Stimulated activated CD4-positive, alpha-beta T cell treated with anti-CD3 and anti-CD28 coated beads, Interleukin-4, amount 100 ng/mL, for 1 hour (primary cell): ENCODE results near the gene WDR70.
"Not testable (repeated sequence)": the region's sequence is repeated elsewhere in the genome, so short reads cannot be mapped to it uniquely, and the experiment has no call there.

Experiments used
- DNase-seq: peaks from one replicate; pipeline ENCODE4 v3.0.0-alpha.2; 2020

Gene WDR70

DNA sequence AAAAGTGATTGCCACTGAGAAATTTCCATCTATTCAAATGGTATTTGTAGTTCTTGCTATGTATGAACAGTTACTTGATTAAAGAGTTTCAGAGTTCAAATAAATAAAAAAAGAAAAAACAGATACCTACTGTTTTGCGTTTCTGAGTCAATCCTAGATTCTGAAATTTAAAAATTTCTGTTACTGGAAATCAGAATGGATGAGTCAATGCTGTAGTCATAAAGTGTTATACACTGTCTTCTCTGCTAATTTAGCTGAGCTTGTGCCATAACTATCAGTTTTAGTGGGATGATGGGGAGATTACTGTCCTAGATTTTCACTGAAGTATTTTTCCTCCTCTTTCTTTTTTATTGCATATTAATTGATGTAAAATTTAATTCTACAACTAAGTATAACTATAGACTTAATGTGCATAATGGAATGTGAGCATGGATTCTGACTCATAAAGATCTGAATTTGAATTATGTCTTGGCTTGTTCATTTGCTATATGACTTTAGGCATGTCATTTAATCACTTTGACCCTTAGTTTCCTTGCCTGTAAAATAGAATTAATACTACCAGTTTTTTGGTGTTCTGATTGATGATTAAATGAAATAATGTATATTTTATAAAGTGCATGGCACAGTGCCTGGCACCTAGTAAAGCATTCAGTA, 75.4 kb downstream of the WDR70 start:
- DNase-seq = not testable (repeated sequence)

DNA sequence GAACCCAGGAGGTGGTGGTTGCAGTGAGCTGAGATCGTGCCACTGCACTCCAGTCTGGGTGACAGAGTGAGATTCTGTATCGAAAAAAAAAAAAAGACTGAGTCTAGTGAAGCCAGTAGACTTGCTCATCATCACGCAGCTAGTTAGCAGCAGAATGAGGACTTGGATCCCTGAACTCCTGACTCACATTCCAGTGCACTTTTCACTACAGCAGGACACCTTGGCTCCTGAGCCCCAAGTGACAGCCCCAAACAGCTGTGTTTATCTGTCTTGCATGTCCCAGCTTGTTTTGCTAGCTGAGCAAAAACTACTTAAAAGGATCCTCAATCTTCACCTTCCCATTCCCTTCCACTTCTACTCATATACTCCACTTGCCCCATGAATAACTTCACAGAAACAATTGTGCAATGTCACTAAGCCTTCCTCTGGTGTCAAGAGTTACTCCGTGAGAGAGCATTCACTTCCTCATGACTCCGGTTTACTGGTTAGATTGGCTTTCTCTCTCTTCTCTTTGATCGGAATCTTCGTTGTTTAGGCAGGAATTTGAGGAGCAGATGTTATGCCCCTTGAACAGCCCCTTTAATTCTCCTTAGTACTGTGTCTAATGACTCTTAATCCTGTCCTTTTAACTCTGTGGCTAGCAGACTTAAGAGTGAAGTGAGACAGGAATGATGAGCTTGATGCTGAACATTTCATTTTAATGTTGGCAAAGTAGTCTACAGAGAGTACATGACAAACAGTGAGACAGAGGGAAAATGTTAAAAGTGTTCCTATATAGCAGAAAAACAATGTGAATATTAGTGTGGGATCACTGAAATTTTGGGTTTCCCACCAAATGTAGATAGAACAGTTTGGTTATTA, 84.3 kb downstream of the WDR70 start:
- DNase-seq = not testable (repeated sequence)

DNA sequence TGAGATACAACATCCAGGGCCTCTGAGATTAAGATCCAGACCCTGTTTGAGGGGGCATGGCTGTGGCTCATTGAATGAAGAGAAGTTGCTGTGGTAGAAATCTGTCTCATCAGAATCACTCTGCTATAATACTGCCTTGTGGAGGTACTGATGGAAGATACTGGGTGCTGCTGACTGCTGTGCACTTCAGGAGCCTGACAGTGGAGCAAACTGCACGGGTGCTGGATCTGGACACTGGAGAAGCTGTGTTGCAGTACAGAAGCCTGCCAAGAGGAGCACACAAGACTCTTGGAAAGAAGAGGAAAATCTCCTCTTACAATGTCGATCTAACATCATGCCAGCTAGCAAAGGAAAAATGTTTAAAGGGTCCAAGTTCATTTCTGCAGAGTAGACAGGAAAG, 85.5 kb downstream of the WDR70 start:
- not testable (repeated sequence) for DNase-seq

DNA sequence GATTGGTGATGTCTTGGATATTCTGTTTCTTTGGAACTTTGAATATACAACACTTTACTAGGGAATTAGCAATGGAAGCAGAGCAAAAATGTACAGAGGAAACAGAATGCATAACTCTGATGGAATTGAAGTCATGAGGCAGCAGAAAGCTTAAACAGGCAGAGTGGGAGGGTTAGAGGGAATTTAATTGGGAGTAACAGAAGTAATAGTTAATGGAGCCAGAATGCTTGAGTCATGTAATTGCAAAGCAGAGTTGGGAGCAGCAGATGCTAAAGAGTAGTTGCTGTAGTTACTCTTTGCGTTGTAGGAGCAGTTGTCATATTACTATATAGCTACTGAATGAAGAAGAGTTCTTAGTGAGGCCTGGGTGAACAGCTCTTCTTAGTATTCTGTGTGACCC, 90.3 kb downstream of the WDR70 start:
- not testable (repeated sequence) for DNase-seq

DNA sequence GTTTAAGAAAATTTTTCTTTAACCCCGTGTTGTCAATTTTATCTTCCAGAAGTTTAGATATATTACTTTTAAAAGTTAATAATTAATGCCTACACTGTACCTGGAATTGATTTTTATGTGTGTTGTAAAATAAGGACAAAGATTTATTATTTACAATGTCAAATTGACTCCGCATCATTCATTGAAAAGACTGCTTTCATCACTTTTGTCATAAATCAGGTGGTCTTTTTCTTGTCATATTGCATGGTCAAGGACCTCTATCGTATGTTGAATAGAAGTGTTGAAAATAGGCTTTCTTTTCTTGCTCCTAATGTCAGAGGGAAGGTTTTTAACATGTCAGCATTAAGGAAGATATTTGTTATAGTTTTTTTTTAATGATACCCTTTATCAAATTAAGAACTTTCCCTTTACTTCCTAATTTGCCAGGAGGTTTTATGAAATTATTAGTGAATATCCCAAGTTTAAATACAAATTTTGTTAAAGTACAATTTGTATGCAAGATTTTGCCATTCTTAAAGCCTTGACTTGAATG, 92.6 kb downstream of the WDR70 start:
- DNase-seq = no peak

DNA sequence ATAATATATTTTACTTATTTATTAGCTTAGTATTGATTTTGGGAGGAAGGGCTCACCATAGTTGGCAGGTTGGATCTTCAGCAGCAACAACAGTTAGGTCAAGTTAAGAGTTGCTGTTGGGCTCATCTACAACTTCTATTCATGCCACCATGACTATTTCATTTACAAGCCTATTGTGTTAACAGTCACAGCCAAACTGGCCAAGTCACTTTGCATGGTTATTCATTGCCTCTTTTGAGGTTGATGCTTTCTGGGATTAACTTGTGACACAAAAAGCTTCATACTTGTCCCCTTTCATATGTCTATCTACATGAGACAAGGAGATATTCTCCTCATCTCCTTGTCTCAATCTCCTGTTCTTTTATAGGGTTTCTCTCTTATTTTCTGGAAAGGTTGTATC, 98.3 kb downstream of the WDR70 start:
- no peak for DNase-seq

DNA sequence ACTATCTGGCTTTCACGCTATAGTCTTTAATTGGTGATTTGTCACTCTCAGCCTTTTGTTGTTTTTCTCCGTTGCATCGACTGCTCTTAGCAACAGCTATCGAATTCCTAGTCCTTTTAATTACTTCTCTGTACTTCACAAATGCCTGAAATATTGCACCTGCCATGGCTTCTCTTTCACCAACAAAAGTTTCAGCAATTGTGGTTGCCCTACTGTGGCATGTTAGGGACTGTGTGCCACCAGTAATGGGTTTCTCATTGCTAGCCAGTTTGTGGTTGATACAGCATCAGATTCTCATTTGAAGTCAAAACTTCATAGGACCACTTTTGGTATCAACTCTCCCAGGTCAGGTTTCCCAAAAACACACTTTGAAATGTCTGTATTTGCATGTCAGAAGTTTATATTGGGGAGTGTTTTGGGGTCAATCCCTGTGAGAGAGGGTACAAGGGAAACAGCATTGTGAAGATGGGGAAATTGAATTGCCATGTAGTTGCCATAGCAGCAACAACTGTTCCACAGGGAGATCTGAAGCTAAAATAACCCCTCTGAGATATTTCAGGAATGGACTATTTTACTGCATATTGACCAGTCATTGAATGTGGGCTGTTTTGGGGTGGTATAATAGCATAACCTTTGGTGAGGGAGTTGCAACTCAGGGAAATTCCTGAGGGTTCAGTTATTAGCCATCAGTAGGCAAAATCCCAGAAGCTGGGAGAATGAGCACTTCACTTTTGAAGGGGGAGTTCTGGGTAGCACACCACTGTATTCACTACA, 99.2 kb downstream of the WDR70 start:
- DNase-seq = no peak

DNA sequence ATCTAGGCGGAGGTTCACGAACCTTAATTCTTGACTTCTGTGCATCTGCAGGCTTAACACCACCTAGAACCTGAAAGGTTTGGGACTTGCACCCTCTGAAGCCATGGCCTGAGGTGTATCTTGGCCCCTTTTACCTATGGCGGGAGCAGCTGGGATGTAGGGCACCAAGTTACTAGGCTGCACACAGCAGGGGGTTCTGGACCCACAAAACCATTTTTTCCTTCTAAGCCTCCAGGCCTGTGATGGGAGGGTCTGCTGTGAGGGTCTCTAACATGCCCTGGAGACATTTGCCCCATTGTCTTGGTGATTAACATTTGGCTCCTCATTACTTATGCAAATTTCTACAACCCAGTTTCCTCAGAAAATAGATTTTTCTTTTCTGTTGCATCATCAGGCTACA, 102.3 kb downstream of the WDR70 start:
- not testable (repeated sequence) for DNase-seq

DNA sequence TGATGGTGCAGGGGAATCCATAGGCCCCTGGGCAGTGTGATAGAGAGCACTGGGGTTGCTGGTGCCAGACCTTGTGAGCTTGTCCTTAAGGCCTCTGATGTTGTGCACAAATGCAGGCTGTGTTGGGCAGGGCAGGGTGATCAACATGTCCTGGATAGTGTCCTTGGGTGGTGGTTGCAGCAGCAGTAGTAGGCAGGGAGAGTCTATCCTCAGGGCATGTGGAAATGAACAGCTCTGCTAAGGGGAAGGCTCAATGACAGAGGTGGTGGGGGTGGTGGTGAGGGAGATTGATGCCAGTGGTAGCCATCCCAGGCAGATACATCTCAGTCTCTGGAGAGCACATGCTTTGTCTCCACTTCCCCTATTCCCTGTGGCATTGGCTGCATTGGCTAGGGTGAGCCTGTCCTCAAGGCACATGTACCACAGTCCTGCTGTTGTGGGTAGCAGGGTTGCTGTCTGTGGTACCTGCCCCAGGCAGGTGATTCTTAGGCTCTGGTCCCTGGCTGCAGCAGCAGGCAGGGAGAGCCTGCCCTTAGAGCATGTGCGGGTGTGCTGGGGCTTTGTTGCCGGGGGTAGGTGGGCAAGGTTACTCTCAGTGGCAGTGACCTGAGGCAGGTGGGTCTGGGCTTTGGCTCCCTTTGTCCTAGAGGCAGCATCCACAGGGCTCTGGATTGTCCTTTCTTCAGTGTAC, 111.1 kb downstream of the WDR70 start:
- no peak for DNase-seq

DNA sequence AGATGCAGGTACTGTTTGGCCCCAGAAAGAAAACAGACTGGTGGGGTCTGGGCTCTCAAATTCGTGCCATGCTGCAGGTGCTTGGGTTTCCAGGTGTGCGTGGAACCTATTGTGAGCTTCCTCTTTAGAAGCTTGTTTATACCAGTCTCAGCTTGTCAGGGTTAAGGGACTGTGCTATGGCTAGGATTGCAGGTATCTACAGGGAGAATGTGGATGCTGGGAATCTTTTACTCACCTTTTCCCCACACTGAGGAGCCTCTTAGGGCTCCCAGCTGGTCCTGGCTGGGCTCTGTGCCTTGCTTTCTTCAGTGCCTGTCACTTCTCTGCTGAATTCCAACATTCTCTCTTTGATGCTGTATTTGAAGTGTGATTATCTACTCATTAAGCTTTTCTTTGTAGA, 111.8 kb downstream of the WDR70 start:
- no peak for DNase-seq

DNA sequence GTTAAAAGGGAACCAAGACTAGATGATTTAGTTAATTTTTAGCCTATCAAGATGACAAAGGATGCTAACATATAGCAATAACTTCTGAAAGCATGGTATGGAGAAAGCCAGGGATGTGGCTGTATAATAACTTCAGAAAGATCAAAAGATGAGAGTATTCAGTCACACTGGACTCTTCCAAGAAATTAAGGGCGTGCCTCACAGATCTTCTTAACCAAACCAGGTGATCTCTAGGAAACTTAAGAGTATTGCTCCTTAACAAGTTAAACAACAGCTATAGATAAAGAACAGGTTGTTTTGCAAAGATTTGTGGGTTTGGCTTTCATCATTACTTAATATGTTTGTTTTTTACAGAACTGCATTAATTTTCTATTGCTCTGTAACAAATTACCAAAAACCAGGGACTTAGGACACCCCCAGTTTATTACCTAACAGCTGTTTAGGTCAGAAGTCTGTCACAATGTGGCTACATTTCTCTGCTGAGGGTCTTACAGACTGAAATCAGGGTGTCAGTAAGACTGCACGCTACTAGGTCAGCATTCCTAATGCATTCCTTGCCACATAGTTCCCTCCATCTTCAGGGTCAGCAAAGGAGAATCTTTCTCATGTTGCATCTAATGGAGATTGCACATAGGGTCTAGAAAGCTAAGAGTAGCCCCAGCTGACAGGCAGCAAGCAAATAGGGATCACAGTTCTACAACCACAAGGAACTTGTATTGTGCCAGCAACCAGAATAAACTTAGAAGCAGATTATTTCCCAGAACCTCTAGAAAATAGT, 113.8 kb downstream of the WDR70 start:
- DNase-seq = no peak

DNA sequence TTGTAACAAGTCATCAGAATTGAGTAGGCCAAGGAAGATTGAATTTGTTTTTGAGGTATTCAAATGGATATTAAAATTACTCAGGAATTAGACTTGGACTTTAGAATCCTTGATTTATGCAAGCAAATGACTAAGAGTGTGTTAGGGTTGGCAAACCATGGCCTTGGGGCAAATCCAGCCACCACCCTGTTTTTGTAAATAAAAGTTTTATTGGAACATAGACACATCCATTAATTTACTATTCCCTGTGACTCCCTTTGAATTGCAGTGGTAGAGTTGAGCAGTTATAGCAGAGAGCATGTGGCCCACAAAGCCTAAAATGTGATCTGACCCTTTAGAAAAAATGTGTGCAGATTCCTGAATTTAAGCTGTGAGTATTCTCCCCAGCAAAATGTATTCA, 115.6 kb downstream of the WDR70 start:
- DNase-seq = no peak

DNA sequence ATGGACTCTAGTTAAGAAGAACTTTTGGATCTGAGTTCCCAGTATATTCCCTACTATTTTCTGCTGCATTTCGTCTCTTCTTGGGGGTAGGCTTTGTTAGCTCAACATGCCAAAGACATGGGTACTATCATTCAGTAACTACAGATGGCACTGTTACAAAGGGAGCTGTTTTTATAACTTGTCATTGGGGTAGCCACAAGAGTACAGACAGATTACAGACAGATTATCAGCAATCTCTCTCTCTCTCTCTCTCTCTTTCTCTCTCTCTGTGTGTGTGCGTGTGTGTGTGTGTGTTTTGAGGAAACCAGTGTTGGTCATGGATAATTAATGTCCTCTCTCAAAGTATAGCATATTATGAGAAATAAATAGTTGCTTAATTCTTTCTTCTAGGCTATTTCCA, 116.1 kb downstream of the WDR70 start:
- no peak for DNase-seq

DNA sequence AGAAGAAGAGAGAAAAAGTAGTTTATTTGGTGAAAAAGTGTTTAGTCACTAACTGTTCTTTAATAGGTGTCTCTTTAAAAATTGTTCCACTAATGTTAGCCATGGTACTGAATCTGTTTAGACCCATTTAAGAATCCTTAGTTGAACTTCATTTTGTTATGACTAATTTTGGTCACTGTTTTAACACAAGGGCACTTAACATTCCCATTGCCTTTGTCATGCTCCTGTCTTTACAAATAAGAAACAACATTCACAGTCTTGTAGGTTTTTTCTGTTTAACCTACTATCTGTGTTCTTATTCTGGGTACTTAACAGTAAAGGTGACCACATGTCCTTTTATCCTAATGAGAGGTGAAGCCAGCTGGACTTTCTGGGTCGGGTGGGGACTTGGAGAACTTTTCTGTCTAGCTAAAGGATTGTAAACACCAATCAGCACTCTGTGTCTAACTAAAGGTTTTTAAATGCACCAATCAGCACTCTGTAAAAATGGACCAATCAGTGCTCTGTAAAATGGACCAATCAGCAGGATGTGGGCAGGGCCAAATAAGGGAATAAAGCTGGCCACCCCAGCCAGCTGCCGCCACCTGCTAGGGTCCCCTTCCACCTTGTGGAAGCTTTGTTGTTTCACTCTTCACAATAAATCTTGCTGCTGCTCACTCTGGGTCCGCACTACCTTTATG, 116.7 kb downstream of the WDR70 start:
- no peak for DNase-seq

DNA sequence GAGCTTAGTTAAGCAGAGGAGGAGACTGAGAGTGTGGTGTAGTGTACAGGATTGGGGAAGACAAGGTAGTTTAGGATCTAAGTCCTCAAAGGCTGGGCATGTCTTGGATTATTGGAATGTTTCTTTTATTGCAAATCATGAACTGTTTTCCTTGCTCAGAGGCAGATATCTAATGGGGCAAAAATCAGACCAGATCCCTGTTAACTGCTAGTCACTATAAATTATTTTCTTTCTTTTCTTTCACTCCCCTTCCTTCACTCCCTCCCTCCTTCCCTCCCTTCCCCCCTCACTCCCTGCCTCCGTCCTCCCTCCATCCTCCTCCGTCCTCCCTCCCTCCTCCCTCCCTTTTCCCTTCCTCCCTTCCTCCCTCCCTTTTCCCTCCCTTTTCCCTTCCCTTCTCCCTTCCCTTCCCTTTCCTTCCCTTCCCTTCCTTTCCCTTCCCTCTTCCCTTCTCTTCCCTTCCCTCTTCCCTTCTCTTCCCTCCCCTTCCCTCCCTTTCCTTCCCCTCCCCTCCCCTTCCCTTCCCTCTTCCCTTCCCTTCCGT, 117.9 kb downstream of the WDR70 start:
- DNase-seq = no peak

DNA sequence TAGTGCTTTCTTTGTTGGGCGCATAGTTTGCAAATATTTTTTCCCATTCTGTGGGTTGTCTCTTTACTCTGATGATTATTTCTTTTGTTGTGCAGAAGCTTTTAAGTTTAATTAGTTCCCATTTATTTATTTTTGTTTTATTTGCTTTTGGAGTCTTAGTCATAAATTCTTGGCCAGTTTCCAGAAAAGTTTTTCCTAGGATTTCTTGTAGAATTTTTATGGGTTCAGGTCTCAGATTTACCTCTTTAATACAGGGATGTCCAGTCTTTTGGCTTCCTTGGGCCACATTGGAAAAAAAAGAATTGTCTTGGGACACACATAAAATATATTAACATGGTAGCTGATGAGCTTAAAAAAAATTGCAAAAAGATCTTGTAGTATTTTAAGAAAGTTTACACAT, 122.0 kb downstream of the WDR70 start:
- DNase-seq = no peak

DNA sequence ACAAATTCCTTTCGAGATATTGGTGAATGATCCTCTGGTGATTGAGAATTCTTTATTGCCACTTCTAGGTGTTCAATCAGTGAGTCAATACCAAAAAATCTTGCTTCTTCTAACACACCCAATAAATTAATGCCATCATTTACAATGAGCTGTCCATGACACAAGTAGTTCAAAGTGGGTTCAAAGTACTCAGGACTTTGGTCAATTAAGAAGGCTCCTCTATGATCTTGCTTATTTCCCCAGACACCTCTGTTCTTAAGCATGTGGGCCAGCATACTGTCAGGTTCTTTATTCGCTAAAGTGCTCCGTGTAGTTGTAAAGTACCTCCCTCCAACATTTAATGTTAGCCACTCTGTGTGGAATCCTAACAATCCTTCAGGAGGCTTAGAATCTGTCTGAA, 127.1 kb downstream of the WDR70 start:
- no peak for DNase-seq

DNA sequence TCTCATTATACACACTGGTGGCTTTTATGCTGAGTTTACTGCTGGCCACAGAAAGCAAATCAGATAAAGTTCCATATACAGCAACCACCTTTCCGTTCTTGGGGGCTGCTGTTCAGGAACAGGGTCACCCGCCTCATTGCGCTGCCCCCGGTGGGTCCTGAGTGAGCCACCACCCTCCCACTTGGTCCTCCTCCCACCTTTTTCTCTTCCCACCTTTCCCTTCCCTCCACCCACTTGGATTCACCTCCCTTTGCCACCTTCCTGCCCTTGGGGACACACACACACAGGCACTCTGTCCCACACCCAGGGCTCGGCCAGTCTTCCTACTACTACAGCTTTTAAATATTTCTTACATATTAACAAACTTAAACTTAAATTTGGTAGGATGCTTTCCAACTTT, 127.6 kb downstream of the WDR70 start:
- no peak for DNase-seq

DNA sequence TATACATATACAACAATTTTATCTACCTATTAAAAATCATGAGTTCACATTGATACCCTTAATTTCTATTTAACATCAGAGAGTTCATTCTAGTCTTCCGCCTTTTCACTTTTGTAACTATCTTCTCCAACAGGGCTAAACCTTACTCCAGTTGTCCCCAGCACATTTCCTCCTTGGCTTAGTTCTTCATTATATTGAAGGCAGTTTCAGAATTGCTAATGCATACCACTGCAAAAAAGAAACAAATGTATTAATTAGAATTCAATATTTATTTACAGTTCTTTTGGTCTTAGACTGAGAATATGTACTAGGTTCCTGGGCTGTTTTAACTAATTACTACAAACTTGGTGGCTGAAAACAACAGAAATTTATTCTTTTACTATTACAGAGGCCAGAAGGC, 132.5 kb downstream of the WDR70 start:
- no peak for DNase-seq

DNA sequence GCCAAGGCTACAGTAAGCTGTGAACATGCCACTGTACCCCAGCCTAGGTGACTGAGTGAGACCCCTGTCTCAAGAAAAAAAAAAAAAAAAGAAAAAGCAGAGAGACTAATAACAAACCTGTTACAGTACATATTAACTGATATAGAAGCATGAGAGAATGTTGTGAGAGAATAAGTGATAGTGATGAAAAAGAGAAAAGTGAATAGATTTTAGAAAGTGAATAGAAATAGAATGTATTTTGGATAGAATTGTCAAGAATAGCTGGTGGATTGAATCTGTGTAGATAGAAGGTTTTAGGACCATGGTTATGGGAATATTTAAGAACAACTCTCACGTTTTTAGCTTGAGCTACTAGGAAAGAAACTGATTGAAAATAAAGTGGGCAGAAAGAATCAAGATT, 135.8 kb downstream of the WDR70 start:
- DNase-seq = no peak

DNA sequence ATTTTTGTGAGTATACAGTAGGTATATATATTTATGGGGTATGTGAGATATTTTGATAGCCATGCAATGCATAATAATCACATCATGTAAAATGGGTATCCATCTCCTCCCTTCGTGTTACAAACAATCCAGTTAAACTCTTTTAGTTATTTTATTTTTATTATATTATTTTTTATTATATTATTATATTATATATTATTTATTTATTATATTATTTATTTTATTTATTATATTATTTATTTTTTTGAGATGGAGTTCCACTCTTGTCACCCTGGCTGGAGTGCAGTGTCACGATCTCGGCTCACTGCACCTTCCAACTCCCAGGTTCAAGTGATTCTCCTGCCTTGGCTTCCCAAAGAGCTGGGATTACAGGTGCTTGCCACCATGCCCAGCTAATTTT, 138.6 kb downstream of the WDR70 start:
- no peak for DNase-seq
